HepG2 (cell line): ENCODE data around the gene SYNJ2. TPM values are rescaled to one million over a fixed set of nuclear protein-coding genes. Genes with fewer than 3 reads are reported as not detected.

Experiments
- ETV6 ChIP-seq: sonication (generic); formaldehyde crosslinking; conservative IDR thresholded peaks from 2 replicates; pipeline ENCODE4 v1.4.0; 2020; ENCODE audit warnings: missing genetic modification reagents
- GTF3A ChIP-seq: sonication (generic); formaldehyde crosslinking; conservative IDR thresholded peaks from 2 replicates; pipeline ENCODE4 v1.4.0; 2020; ENCODE audit warnings: mild to moderate bottlenecking, missing genetic modification reagents
- IRX3 ChIP-seq: sonication (generic); formaldehyde crosslinking; IDR thresholded peaks from 2 replicates; pipeline ENCODE4 v1.8.1; 2023; ENCODE audit warnings: mild to moderate bottlenecking, low read depth, missing genetic modification reagents, borderline replicate concordance
- NFE2 ChIP-seq: sonication (generic); formaldehyde crosslinking; IDR thresholded peaks from 2 replicates; pipeline ENCODE4 v1.4.0; 2020; ENCODE audit warnings: missing genetic modification reagents
- NFYC ChIP-seq: IDR thresholded peaks from 2 replicates; pipeline ENCODE4 v1.6.1; 2016; ENCODE audit warnings: missing genetic modification reagents, missing compliant biosample characterization
- SATB2 ChIP-seq: sonication (generic); formaldehyde crosslinking; IDR thresholded peaks from 2 replicates; pipeline ENCODE4 v1.5.0; 2020; ENCODE audit warnings: missing genetic modification reagents
- SNRNP70 ChIP-seq: fragments of 200-400 bp; formaldehyde crosslinking; IDR thresholded peaks from 2 replicates; pipeline ENCODE4 v1.6.1; 2017; ENCODE audit warnings: mild to moderate bottlenecking, low read depth, low read length, moderate library complexity
- SOX13 ChIP-seq, 3 experiments: fragments of 450-650 bp in 1 of 3; sonication (generic) in 1 of 3; formaldehyde crosslinking in 1 of 3; IDR thresholded peaks in 2 of 3; conservative IDR thresholded peaks in 1 of 3; 2 replicates each; pipeline versions ENCODE4 v1.5.0 to v1.6.1; 2016 to 2020; ENCODE audit warnings: antibody characterized with exemption in 1 of 3, mild to moderate bottlenecking in 1 of 3, missing compliant biosample characterization in 1 of 3, missing genetic modification reagents in 1 of 3, moderate library complexity in 1 of 3
- UBTF ChIP-seq: sonication (generic); formaldehyde crosslinking; IDR thresholded peaks from 2 replicates; pipeline ENCODE4 v1.4.0; 2020; ENCODE audit warnings: mild to moderate bottlenecking, missing genetic modification reagents
- ZKSCAN8 ChIP-seq: IDR thresholded peaks from 2 replicates; pipeline ENCODE4 v1.6.1; 2016; ENCODE audit warnings: borderline replicate concordance, missing genetic modification reagents, missing compliant biosample characterization
- ZNF256 ChIP-seq: sonication (generic); formaldehyde crosslinking; conservative IDR thresholded peaks from 2 replicates; pipeline ENCODE4 v1.4.0; 2020; ENCODE audit warnings: missing genetic modification reagents
- ZNF318 ChIP-seq: sonication (generic); formaldehyde crosslinking; IDR thresholded peaks from 2 replicates; pipeline ENCODE4 v1.4.0; 2020; ENCODE audit warnings: mild to moderate bottlenecking, missing genetic modification reagents
- ZNF430 ChIP-seq: sonication (generic); formaldehyde crosslinking; IDR thresholded peaks from 2 replicates; pipeline ENCODE4 v1.9.0; 2021; ENCODE audit warnings: mild to moderate bottlenecking, missing genetic modification reagents
- ZNF703 ChIP-seq: sonication (generic); formaldehyde crosslinking; IDR thresholded peaks from 2 replicates; pipeline ENCODE4 v1.5.1; 2020; ENCODE audit warnings: missing genetic modification reagents, mild to moderate bottlenecking, moderate library complexity, borderline replicate concordance
- polyA plus RNA-seq, 8 experiments: library from polyadenylated mRNA; depleted of rRNA in 3 of 8; stranded (reverse) in 7 of 8; unstranded in 1 of 8; fragments of >200 nt; fragmentation: Illumina TruSeq in 4 of 8; extraction: Trizol in 4 of 8; gene quantifications; 2 replicates each; pipeline versions ENCODE4 v1.2.1 to v1.2.3, GENCODE V29; 2011 to 2016; ENCODE audit warnings: low read depth in 4 of 8, missing spikeins in 1 of 8, mixed read lengths in 1 of 8; ENCODE audit not compliant: insufficient read depth in 1 of 8
- total RNA-seq, 5 experiments: library from RNA; depleted of rRNA; stranded (reverse); fragments of >200 nt; fragmentation: Illumina TruSeq; extraction: Trizol; gene quantifications; 2 replicates each; pipeline ENCODE4 v1.2.3, GENCODE V29; 2016; ENCODE audit warnings: low read depth in 1 of 5
- TF ChIP-seq, protein P1 (sequence below): sonication (generic); formaldehyde crosslinking; conservative IDR thresholded peaks from 2 replicates; pipeline ENCODE4 v1.5.0; 2020; ENCODE audit warnings: missing genetic modification reagents

Gene SYNJ2
- total and polyA plus RNA-seq, 2 of the 13 experiments (the other 11 are each of a cell fraction or from before 2014, with no cell fraction given): 39.1 to 57.6 TPM

DNA sequence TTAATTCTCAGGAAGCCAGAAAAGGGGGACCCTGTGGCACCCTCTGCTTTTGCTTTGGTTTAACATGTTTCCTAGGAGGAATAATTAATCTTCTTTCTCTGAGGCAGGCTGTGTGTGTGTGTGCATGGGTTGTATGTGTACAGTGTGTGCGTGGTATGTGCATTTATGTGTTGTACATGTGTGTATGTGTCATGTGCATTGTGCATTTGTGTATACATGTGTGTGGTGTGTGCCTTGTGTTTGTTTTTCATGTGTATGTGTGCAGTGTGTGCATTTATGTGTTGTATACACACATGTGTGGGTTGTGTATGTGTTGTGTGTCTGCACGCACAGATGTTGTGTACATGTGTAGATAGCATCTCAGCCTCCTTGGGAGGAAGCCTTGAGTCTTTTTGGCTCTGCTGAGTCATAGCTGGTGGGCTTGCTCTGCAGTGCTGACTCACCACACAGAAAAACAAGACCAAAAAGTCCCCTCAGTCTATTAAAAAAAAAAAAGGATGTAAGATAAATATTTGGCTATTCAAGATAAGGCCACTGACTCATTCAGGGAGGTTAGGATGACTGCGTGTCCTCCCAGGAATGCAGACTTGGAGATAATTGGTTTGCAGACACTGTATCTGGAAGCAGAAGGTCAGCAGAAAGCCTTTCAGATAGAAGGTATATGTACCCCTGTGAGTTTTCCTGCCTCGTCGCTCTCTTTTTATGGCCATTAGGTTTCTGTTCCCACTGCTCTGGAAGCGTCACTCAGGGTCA, 58.6 kb downstream of the SYNJ2 start (continued):
- TF ChIP-seq, protein P1, sequence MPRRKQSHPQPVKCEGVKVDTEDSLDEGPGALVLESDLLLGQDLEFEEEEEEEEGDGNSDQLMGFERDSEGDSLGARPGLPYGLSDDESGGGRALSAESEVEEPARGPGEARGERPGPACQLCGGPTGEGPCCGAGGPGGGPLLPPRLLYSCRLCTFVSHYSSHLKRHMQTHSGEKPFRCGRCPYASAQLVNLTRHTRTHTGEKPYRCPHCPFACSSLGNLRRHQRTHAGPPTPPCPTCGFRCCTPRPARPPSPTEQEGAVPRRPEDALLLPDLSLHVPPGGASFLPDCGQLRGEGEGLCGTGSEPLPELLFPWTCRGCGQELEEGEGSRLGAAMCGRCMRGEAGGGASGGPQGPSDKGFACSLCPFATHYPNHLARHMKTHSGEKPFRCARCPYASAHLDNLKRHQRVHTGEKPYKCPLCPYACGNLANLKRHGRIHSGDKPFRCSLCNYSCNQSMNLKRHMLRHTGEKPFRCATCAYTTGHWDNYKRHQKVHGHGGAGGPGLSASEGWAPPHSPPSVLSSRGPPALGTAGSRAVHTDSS (CRISPR knock-in tag): no peak
- TF ChIP-seq SOX13 (IDR thresholded peaks at IDR 0.05) (peak; percentile 53; the same call in 1 of the 2 replicates), SOX13 (CRISPR knock-in tag; conservative IDR thresholded peaks at IDR 0.05 in 1 of 2, IDR thresholded peaks at IDR 0.05 in 1 of 2) (peak in 1 of 2 experiments; percentile 93; a peak in 2 of 4 replicates), ZNF256 (CRISPR knock-in tag) (peak; percentile 69; the same call in 1 of the 2 replicates), NFE2 (CRISPR knock-in tag) (peak; percentile 85), ZKSCAN8 (peak; percentile 90; the same call in 1 of the 2 replicates), NFYC (CRISPR knock-in tag) (no peak), SNRNP70 (no peak), ZNF318 (CRISPR knock-in tag) (no peak), ZNF430 (CRISPR knock-in tag) (peak; percentile 35; the same call in 1 of the 2 replicates), UBTF (CRISPR knock-in tag) (no peak; the same call in 1 of the 2 replicates), SATB2 (CRISPR knock-in tag) (peak; percentile 65; the same call in 1 of the 2 replicates), ZNF703 (CRISPR knock-in tag) (no peak), GTF3A (no peak), IRX3 (CRISPR knock-in tag) (no peak), ETV6 (0 out of 2 replicates have a peak, but pooled peaks have one; percentile 8)
